H1 (cell line): Measurements from ENCODE around the gene ZMIZ1. TPM values are rescaled to one million over a fixed set of nuclear protein-coding genes. Genes with fewer than 3 reads are reported as not detected.

Experiments
- CTCF ChIA-PET: fragments of 300-600 bp; sonication (Branson Sonifier 250); formaldehyde crosslinking; loops from one replicate; lab custom pipeline; 2021; ENCODE audit not compliant: partially characterized antibody; lab: Charles Lee
- POLR2A ChIA-PET: fragments of 300-600 bp; sonication (Branson Sonifier 250); formaldehyde crosslinking; loops from one replicate; lab custom pipeline; 2021; ENCODE audit warnings: inconsistent platforms; ENCODE audit not compliant: partially characterized antibody; lab: Charles Lee
- DNase-seq, 2 experiments: peaks; one replicate each; pipeline versions ENCODE4 v3.0.0 to v3.0.0-alpha.2; 2010 to 2022; ENCODE audit warnings: low spot score in 2 of 2, low read depth in 1 of 2, mixed read lengths in 1 of 2
- FAIRE-seq: peaks from 2 replicates; lab custom pipeline; 2011; peaks lifted over from hg19 to GRCh38; lab: Jason Lieb, UNC
- H2AFZ ChIP-seq: 2 replicates; pipeline ENCODE4 v1.8.1; 2012; ENCODE audit warnings: low read length, inconsistent platforms
- H2AK5ac ChIP-seq: 2 replicates; pipeline ENCODE4 v1.6.1; 2013; ENCODE audit warnings: low read depth, low read length
- H2BK120ac ChIP-seq: replicated peaks from 2 replicates; pipeline ENCODE3; 2013; ENCODE audit warnings: low read depth, low read length, inconsistent platforms
- H2BK12ac ChIP-seq: 2 replicates; pipeline ENCODE4 v1.6.1; 2013; ENCODE audit warnings: low read depth, low read length
- H2BK15ac ChIP-seq: 2 replicates; pipeline ENCODE4 v1.6.1; 2013; ENCODE audit warnings: low read length
- H2BK20ac ChIP-seq: 2 replicates; pipeline ENCODE4 v1.6.1; 2013; ENCODE audit warnings: low read length
- H2BK5ac ChIP-seq: 2 replicates; pipeline ENCODE4 v1.6.1; 2013; ENCODE audit warnings: low read depth, low read length
- H3K14ac ChIP-seq: 2 replicates; pipeline ENCODE4 v1.6.1; 2013; ENCODE audit warnings: inconsistent platforms; ENCODE audit not compliant: insufficient read length
- H3K18ac ChIP-seq: 2 replicates; pipeline ENCODE4 v1.6.1; 2013; ENCODE audit warnings: low read length; ENCODE audit errors: extremely low read depth
- H3K23ac ChIP-seq: 2 replicates; pipeline ENCODE4 v1.6.1; 2013; ENCODE audit warnings: inconsistent platforms; ENCODE audit not compliant: insufficient read length
- H3K23me2 ChIP-seq: 2 replicates; pipeline ENCODE4 v1.6.1; 2013; ENCODE audit warnings: low read depth, low read length
- H3K27ac ChIP-seq: 2 replicates; pipeline ENCODE4 v1.6.1; 2011; ENCODE audit warnings: low read depth, low read length, inconsistent platforms
- H3K27me3 ChIP-seq, 4 experiments: replicated peaks in 1 of 4; 1 replicate in 1 of 4; 2 replicates in 3 of 4; pipeline versions ENCODE4 v1.6.1 to v1.8.1; 2011 to 2013; ENCODE audit warnings: low read length in 3 of 4, mild to moderate bottlenecking in 3 of 4, inconsistent platforms in 2 of 4, mixed read lengths in 2 of 4, moderate library complexity in 1 of 4; ENCODE audit not compliant: control insufficient read depth in 3 of 4, insufficient read depth in 3 of 4; ENCODE audit errors: extremely low read depth in 1 of 4
- H3K36me3 ChIP-seq, 4 experiments: 2 replicates each; pipeline versions ENCODE4 v1.6.1 to v1.8.1; 2011 to 2013; ENCODE audit warnings: mild to moderate bottlenecking in 4 of 4, low read length in 3 of 4, moderate library complexity in 2 of 4, control low read depth in 1 of 4, inconsistent platforms in 1 of 4; ENCODE audit not compliant: insufficient read depth in 4 of 4, control insufficient read depth in 2 of 4
- H3K4ac ChIP-seq: replicated peaks from 2 replicates; pipeline ENCODE3; 2013; ENCODE audit warnings: low read length, low read depth, mixed read lengths, inconsistent platforms; ENCODE audit not compliant: insufficient read length
- H3K4me1 ChIP-seq, 4 experiments: replicated peaks in 1 of 4; 1 replicate in 1 of 4; 2 replicates in 3 of 4; pipeline versions ENCODE4 v1.6.1 to v1.8.1; 2011 to 2013; ENCODE audit warnings: low read length in 3 of 4, inconsistent platforms in 2 of 4, mixed read lengths in 1 of 4; ENCODE audit not compliant: insufficient read depth in 4 of 4, control insufficient read depth in 3 of 4
- H3K4me2 ChIP-seq, 2 experiments: 2 replicates each; pipeline versions ENCODE4 v1.6.1 to v1.8.1; 2011 to 2013; ENCODE audit warnings: low read depth in 2 of 2, low read length in 2 of 2, control low read depth in 1 of 2, inconsistent platforms in 1 of 2, mild to moderate bottlenecking in 1 of 2; ENCODE audit not compliant: insufficient read depth in 1 of 2
- H3K4me3 ChIP-seq, 4 experiments: fragments of 200-600, 300-600 bp in 1 of 4; sonication (generic), shearing (Covaris generic), sonication (Bioruptor Twin) in 1 of 4; 2 replicates each; pipeline versions ENCODE4 v1.5.1 to v1.8.1; 2011 to 2016; ENCODE audit warnings: low read length in 4 of 4, low read depth in 3 of 4, control low read depth in 2 of 4, inconsistent platforms in 2 of 4, mild to moderate bottlenecking in 2 of 4, mixed read lengths in 1 of 4, moderate library complexity in 1 of 4; ENCODE audit not compliant: insufficient read depth in 2 of 4; ENCODE audit errors: extremely low read depth in 1 of 4
- H3K56ac ChIP-seq: replicated peaks from 2 replicates; pipeline ENCODE3; 2013; ENCODE audit warnings: low read depth, mild to moderate bottlenecking, mixed read lengths, low read length, inconsistent platforms; ENCODE audit not compliant: insufficient read length
- H3K79me1 ChIP-seq: 2 replicates; pipeline ENCODE4 v1.6.1; 2013; ENCODE audit warnings: low read depth, low read length, control low read depth
- H3K79me2 ChIP-seq, 2 experiments: 2 replicates each; pipeline versions ENCODE4 v1.6.1 to v1.8.1; 2012 to 2013; ENCODE audit warnings: low read length in 2 of 2, mild to moderate bottlenecking in 2 of 2, inconsistent platforms in 1 of 2; ENCODE audit not compliant: insufficient read depth in 2 of 2, control insufficient read depth in 1 of 2
- H3K9ac ChIP-seq, 4 experiments: replicated peaks in 1 of 4; 1 replicate in 1 of 4; 2 replicates in 3 of 4; pipeline versions ENCODE4 v1.6.1 to v1.8.1; 2011 to 2013; ENCODE audit warnings: low read depth in 3 of 4, low read length in 3 of 4, control low read depth in 2 of 4, mild to moderate bottlenecking in 2 of 4, moderate library complexity in 2 of 4, inconsistent platforms in 1 of 4; ENCODE audit errors: extremely low read depth in 1 of 4
- H3K9me3 ChIP-seq, 2 experiments: 2 replicates each; pipeline versions ENCODE4 v1.6.1 to v1.8.1; 2012 to 2013; ENCODE audit warnings: mild to moderate bottlenecking in 2 of 2, moderate library complexity in 2 of 2, control low read depth in 1 of 2, inconsistent platforms in 1 of 2, low read depth in 1 of 2, low read length in 1 of 2, mixed read lengths in 1 of 2; ENCODE audit not compliant: insufficient read depth in 2 of 2
- H4K20me1 ChIP-seq, 2 experiments: replicated peaks in 1 of 2; 2 replicates each; pipeline versions ENCODE3 to v1.8.1; 2011 to 2013; ENCODE audit warnings: inconsistent platforms in 2 of 2, low read length in 2 of 2, mild to moderate bottlenecking in 1 of 2; ENCODE audit not compliant: insufficient read depth in 2 of 2, control insufficient read depth in 1 of 2
- H4K5ac ChIP-seq: 2 replicates; pipeline ENCODE4 v1.6.1; 2013; ENCODE audit warnings: low read length, low read depth, mixed read lengths, inconsistent platforms; ENCODE audit not compliant: insufficient read length
- H4K8ac ChIP-seq: 2 replicates; pipeline ENCODE4 v1.8.0; 2013; ENCODE audit warnings: mild to moderate bottlenecking, moderate library complexity, low read length, inconsistent platforms; ENCODE audit not compliant: insufficient read depth; ENCODE audit errors: extremely low read depth
- H4K91ac ChIP-seq: replicated peaks from 2 replicates; pipeline ENCODE3; 2013; ENCODE audit warnings: low read length, mixed read lengths, inconsistent platforms; ENCODE audit not compliant: insufficient read length
- WGBS, 2 experiments: shearing (Covaris generic) in 1 of 2; methylation state at CpG; one replicate each; pipeline versions ENCODE4 v1.1.6 to v1.1.7; 2013 to 2015; ENCODE audit warnings: low lambda C conversion rate in 2 of 2, mixed read lengths in 2 of 2, inconsistent platforms in 1 of 2, low coverage in 1 of 2, missing lambda C conversion rate in 1 of 2; ENCODE audit not compliant: insufficient replicate concordance in 2 of 2, insufficient coverage in 1 of 2, insufficient read length in 1 of 2; ENCODE audit errors: extremely low coverage in 1 of 2, missing lambda C conversion rate in 1 of 2; 5-methylcytosine and 5-hydroxymethylcytosine counted together
- polyA plus RNA-seq, 7 experiments: library from polyadenylated mRNA; depleted of rRNA in 3 of 7; stranded (reverse) in 5 of 7; unstranded in 2 of 7; fragments of >200 nt in 5 of 7; fragments of 200-250 nt in 2 of 7; gene quantifications; 1 replicate in 5 of 7; 2 replicates in 1 of 7; 4 replicates in 1 of 7; pipeline versions ENCODE4 v1.2.1 to v1.2.3, GENCODE V29; 2011 to 2013; ENCODE audit warnings: missing spikeins in 2 of 7, mixed read lengths in 2 of 7
- total RNA-seq: library from RNA; stranded (reverse); fragmentation: NEBNext Ultra II Directional; extraction: Animal tissue kit (Norgen Biotek cat#: 25700); gene quantifications from 2 replicates; pipeline ENCODE4 v1.2.1, GENCODE V29; 2021

Gene ZMIZ1
- total and polyA plus RNA-seq, 2 of the 8 experiments (the other 6 are each of a cell fraction or from before 2014, with no cell fraction given) = 8.1 to 28.0 TPM

DNA sequence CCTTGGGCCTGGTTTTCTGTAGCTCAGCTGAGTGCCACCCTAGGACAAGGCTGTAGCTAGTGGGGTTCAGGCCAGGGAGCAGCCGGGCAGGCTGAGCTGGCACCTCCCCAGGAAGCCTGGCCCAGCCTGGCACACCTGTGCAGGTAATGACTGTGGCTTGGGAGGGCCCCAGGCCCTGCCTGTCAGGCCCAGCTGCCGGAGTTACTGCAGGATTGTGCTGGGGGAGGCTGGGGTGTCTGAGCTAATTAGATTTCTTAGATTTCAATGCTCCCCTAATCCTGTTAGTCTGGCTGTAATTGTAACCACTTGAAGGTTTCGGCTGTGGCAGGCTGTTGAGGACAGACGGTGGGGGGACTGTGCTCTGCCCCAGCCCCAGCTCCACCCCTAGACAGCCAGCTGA is 6.0 kb downstream of the ZMIZ1 start:
- no peak overlapping the region; the same call in 1 of the 2 replicates for H4K8ac ChIP-seq
- H2AK5ac ChIP-seq = no peak overlapping the region; the same call in 1 of the 2 replicates
- H2BK20ac ChIP-seq = no peak overlapping the region; the same call in 1 of the 2 replicates
- ChIA-PET CTCF (interaction anchor here (0.5 to 3.7 kb wide), 10 partner anchors 12 to 120 kb away, joined by 3 to 34 read pairs (median 5); no protein-coding TSS in a partner anchor), POLR2A (interaction anchor here (0.8 kb wide), 1 partner anchor 20 kb away, joined by 3 read pairs; no protein-coding TSS in a partner anchor)
- H3K56ac ChIP-seq = no peak overlapping the region
- 81% methylated on average over 4 of the region's 4 CpGs; no CpG with 5 or more reads in 1 of the 2 experiments for WGBS, 2 experiments
- peaks cover 29 to 52% of the 10 kb centered on the region in 2 experiments for H4K20me1 ChIP-seq
- no peak for FAIRE-seq
- peaks cover 16% of the 10 kb centered on the region; the same call in 1 of the 2 replicates for H3K23me2 ChIP-seq
- no peak overlapping the region for H2AFZ ChIP-seq
- no peak overlapping the region for H3K14ac ChIP-seq
- H3K18ac ChIP-seq = peak overlapping the region; percentile 27; the same call in 1 of the 2 replicates
- H2BK5ac ChIP-seq = no peak overlapping the region
- H3K27ac ChIP-seq = no peak overlapping the region
- no peak overlapping the region for H3K9ac ChIP-seq
- H2BK12ac ChIP-seq = no peak overlapping the region; the same call in 1 of the 2 replicates
- H3K4ac ChIP-seq = no peak overlapping the region
- H3K79me1 ChIP-seq = peaks cover 43% of the 10 kb centered on the region
- H2BK120ac ChIP-seq = no peak overlapping the region
- peaks cover 10 to 40% (median 28%) of the 10 kb centered on the region in 4 experiments for H3K4me1 ChIP-seq
- H3K27me3 ChIP-seq = no peaks in the 10 kb centered on the region; a peak in 1 of 7 replicates
- no peak overlapping the region for H4K5ac ChIP-seq
- no peak overlapping the region for H3K4me2 ChIP-seq
- H3K9me3 ChIP-seq = no peaks in the 10 kb centered on the region
- no peak for DNase-seq
- no peaks in the 10 kb centered on the region for H3K36me3 ChIP-seq
- H4K91ac ChIP-seq = peak overlapping the region; percentile 58
- peaks cover 23 to 98% of the 10 kb centered on the region in 2 experiments for H3K79me2 ChIP-seq
- H2BK15ac ChIP-seq = 0 out of 2 replicates have a peak overlapping the region, but pooled peaks have one; percentile 16
- no peak overlapping the region for H3K4me3 ChIP-seq
- no peak overlapping the region for H3K23ac ChIP-seq
